Cardiac fibroblast (primary cell): ENCODE measurements around the gene RBCK1.
A peak's percentile ranks its signal among the peaks of the same experiment; 100 is the strongest.

Experiments
- DNase-seq, 2 donors: peaks; one replicate each; pipeline versions ENCODE4 v3.0.0 to v3.0.0-alpha.2; 2010; ENCODE audit warnings: low read depth in 2 of 2
- H3K4me3 ChIP-seq, 2 donors: replicated peaks in 1 of 2; 1 replicate in 1 of 2; 2 replicates in 1 of 2; pipeline ENCODE4 v1.5.1; 2011; ENCODE audit warnings: low read depth in 2 of 2, low read length in 2 of 2, mild to moderate bottlenecking in 2 of 2, moderate library complexity in 1 of 2
- TF ChIP-seq, protein P1 (sequence below): IDR thresholded peaks from one replicate; pipeline ENCODE4 v1.5.1; 2011; ENCODE audit warnings: low read depth, mild to moderate bottlenecking, low read length, inconsistent platforms

The RBCK1 gene

GRCh38 chr20:378961-379336 is 29.1 kb upstream of the RBCK1 start:
- TF ChIP-seq, protein P1, sequence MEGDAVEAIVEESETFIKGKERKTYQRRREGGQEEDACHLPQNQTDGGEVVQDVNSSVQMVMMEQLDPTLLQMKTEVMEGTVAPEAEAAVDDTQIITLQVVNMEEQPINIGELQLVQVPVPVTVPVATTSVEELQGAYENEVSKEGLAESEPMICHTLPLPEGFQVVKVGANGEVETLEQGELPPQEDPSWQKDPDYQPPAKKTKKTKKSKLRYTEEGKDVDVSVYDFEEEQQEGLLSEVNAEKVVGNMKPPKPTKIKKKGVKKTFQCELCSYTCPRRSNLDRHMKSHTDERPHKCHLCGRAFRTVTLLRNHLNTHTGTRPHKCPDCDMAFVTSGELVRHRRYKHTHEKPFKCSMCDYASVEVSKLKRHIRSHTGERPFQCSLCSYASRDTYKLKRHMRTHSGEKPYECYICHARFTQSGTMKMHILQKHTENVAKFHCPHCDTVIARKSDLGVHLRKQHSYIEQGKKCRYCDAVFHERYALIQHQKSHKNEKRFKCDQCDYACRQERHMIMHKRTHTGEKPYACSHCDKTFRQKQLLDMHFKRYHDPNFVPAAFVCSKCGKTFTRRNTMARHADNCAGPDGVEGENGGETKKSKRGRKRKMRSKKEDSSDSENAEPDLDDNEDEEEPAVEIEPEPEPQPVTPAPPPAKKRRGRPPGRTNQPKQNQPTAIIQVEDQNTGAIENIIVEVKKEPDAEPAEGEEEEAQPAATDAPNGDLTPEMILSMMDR = no peak
- H3K4me3 ChIP-seq = no peak overlapping the region
- no peak for DNase-seq

GRCh38 chr20:380763-381580 is 27.1 kb upstream of the RBCK1 start:
- TF ChIP-seq, protein P1 = no peak
- DNase-seq = peak; percentile 61 to 75
- peak overlapping the region; percentile 83 to 91 for H3K4me3 ChIP-seq

GRCh38 chr20:381581-382290 is 26.4 kb upstream of the RBCK1 start:
- peak overlapping the region; percentile 83 to 91 for H3K4me3 ChIP-seq
- DNase-seq = peak; percentile 76 to 84
- TF ChIP-seq, protein P1 = no peak

- TF ChIP-seq, protein P1 = no peak
- peak overlapping the region; percentile 28 to 83 for H3K4me3 ChIP-seq
- no peak for DNase-seq
Measured at GRCh38 chr20:382291-383115, 25.6 kb upstream of the RBCK1 start.

DNA sequence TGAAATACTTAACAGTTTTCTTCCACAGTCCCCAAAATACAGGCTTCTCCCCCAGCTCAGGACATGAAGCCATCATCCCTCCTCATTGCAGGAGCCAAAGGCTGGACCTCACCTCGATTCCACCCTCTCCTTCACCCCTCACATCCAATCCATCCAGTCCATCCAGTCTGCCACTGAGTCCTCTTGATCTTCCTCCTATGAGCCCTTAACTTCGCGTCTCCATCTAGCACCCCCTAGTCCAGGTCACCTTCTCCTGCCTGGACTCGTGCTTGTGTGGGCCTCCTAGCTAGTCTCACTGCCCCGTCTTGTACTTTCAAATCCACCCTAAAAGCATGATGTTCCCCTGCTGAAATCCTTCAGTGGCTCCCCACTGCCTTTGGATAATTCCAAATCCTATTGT is 24.2 kb upstream of the RBCK1 start:
- TF ChIP-seq, protein P1 = no peak
- DNase-seq = no peak
- no peak overlapping the region for H3K4me3 ChIP-seq

DNA sequence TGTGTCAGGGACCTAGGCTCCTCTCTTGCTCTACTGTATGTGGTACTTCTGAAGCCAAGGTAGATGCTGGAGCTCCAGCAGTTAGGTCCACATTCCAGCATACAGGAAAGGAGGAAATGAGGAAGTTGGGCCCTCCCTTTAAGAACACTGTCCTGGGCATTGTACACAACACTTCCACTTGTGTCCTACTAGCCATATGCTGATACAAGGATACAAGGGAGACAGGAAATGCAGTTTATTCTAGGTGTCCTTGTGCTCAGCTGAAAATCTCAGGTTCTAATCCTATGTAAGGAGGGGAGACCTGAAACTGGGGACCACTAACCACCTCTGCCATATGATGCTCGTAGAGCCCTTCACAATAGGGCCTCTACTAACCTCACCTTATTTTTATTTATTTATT is 23.4 kb upstream of the RBCK1 start:
- H3K4me3 ChIP-seq = no peak overlapping the region
- DNase-seq = no peak
- TF ChIP-seq, protein P1 = no peak
